ENCODE results near the gene PRPS1L1. TPM values are rescaled to one million over a fixed set of nuclear protein-coding genes. Genes with fewer than 3 reads are reported as not detected.

PRPS1L1 gene
- total RNA-seq, 1 experiment from 2014 or later: not detected

DNA sequence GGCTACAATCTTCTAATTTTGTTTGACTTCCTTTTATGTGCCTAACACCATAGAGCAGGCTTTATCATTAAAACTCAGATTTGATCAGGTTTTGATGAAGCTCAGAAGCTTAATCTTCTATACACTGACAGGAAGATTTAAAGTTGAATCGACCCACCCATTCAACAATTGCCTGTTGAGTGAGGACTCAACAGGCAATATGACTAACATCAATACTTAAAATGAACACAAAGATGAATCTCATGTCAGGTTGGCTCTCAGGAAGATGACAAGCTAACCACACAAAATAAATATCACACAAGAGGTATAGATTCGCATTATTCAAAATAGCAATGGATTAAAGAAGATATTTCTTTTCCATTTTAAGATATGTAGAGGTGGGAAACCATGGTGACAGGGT is 50.7 kb downstream of the PRPS1L1 start:
- H3K27ac Mint-ChIP-seq: no peak overlapping the region
- H3K4me3 Mint-ChIP-seq: no peak overlapping the region
- ChIA-PET POLR2A (no interaction called here), CTCF (no interaction called here)
- DNase-seq (ENCODE audit: low spot score) (no peak), ATAC-seq (no peak)
- TF ChIP-seq, protein P1, sequence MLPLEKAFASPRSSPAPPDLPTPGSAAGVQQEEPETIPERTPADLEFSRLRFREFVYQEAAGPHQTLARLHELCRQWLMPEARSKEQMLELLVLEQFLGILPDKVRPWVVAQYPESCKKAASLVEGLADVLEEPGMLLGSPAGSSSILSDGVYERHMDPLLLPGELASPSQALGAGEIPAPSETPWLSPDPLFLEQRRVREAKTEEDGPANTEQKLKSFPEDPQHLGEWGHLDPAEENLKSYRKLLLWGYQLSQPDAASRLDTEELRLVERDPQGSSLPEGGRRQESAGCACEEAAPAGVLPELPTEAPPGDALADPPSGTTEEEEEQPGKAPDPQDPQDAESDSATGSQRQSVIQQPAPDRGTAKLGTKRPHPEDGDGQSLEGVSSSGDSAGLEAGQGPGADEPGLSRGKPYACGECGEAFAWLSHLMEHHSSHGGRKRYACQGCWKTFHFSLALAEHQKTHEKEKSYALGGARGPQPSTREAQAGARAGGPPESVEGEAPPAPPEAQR (CRISPR knock-in tag; IDR thresholded peaks at IDR 0.05): no peak
- TF ChIP-seq ESRRA (CRISPR knock-in tag; IDR thresholded peaks at IDR 0.05; ENCODE audit: borderline replicate concordance) (no peak), ZNF232 (CRISPR knock-in tag; IDR thresholded peaks at IDR 0.05) (no peak), TEAD4 (CRISPR knock-in tag; IDR thresholded peaks at IDR 0.05) (no peak), ZNF121 (CRISPR knock-in tag; IDR thresholded peaks at IDR 0.05) (no peak)
- TF ChIP-seq, protein P2, sequence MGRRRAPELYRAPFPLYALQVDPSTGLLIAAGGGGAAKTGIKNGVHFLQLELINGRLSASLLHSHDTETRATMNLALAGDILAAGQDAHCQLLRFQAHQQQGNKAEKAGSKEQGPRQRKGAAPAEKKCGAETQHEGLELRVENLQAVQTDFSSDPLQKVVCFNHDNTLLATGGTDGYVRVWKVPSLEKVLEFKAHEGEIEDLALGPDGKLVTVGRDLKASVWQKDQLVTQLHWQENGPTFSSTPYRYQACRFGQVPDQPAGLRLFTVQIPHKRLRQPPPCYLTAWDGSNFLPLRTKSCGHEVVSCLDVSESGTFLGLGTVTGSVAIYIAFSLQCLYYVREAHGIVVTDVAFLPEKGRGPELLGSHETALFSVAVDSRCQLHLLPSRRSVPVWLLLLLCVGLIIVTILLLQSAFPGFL (CRISPR knock-in tag; IDR thresholded peaks at IDR 0.05; ENCODE audit: borderline replicate concordance): no peak
- TF ChIP-seq, protein P3, sequence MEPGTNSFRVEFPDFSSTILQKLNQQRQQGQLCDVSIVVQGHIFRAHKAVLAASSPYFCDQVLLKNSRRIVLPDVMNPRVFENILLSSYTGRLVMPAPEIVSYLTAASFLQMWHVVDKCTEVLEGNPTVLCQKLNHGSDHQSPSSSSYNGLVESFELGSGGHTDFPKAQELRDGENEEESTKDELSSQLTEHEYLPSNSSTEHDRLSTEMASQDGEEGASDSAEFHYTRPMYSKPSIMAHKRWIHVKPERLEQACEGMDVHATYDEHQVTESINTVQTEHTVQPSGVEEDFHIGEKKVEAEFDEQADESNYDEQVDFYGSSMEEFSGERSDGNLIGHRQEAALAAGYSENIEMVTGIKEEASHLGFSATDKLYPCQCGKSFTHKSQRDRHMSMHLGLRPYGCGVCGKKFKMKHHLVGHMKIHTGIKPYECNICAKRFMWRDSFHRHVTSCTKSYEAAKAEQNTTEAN (CRISPR knock-in tag; IDR thresholded peaks at IDR 0.05): no peak
- TF ChIP-seq, protein P4, sequence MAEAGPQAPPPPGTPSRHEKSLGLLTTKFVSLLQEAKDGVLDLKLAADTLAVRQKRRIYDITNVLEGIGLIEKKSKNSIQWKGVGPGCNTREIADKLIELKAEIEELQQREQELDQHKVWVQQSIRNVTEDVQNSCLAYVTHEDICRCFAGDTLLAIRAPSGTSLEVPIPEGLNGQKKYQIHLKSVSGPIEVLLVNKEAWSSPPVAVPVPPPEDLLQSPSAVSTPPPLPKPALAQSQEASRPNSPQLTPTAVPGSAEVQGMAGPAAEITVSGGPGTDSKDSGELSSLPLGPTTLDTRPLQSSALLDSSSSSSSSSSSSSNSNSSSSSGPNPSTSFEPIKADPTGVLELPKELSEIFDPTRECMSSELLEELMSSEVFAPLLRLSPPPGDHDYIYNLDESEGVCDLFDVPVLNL (CRISPR knock-in tag; IDR thresholded peaks at IDR 0.05; ENCODE audit: borderline replicate concordance, low read depth): no peak
- H3K9me3 Mint-ChIP-seq: peaks cover 5% of the 10 kb centered on the region
- H3K27me3 Mint-ChIP-seq (ENCODE audit: low read depth): no peaks in the 10 kb centered on the region
- no peaks in the 10 kb centered on the region for H3K36me3 Mint-ChIP-seq
- no peaks in the 10 kb centered on the region for H3K4me1 Mint-ChIP-seq

Other genes with a start within 250 kb of the PRPS1L1 start
- gene SNX13, start 87.4 kb downstream of the PRPS1L1 start, total RNA-seq (2021): 27.5 to 30.0 TPM (median 29.3 TPM) in 3 replicates